Neural cell (in vitro differentiated cells): Measurements from ENCODE around the gene MACROD1.

Source experiments
- CTCF ChIP-seq: fragments of 450-650 bp; IDR thresholded peaks from 2 replicates; pipeline ENCODE4 v1.5.1; 2014; ENCODE audit warnings: antibody characterized with exemption, mild to moderate bottlenecking, moderate library complexity; ENCODE audit not compliant: poor library complexity, severe bottlenecking
- EP300 ChIP-seq: fragments of 450-650 bp; conservative IDR thresholded peaks from 2 replicates; pipeline ENCODE4 v1.6.1; 2014; ENCODE audit warnings: antibody characterized with exemption, mild to moderate bottlenecking, moderate library complexity; ENCODE audit not compliant: poor library complexity, severe bottlenecking
- EZH2 ChIP-seq: fragments of 200-600, 300-800 bp; shearing (Covaris generic), sonication (generic); IDR thresholded peaks from 2 replicates; pipeline ENCODE4 v1.6.1; 2014; ENCODE audit warnings: antibody characterized with exemption, low read length, borderline replicate concordance, mild to moderate bottlenecking; ENCODE audit not compliant: insufficient read depth, poor library complexity, severe bottlenecking

DNA sequence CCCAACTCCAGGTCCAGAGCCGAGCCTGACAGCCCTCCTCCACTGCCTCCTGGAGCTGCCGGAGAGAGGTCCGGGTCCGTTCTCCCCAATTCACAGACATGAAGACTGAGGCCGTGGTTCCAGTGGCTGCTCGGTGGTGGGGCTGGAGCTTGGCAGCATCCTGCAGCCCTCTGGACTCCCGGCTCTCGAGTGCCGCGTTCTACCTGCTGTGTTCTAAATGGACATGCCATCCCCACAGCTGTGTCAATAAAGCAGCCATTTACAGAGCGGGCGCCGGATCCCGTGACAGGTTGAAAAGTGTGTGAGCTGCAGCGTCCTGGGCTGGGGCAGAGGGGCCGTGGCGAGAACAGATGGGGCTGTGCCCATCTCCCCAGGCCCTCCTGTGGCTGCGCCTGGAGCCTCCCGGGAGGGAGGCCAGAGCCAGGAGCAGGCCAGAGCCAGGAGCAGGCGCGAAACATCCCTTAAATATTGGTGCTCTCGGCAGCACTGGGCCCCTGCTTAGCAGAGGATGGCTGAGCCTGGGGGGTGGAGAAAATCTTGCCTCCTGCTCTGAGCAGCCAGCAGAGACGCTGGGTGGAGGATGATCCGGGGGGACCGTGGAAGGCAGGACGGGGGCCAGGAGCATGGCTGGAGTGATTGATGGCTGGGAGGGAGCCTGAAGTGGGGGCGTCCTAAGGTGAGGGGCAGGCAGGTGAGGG lies 84.0 kb downstream of the MACROD1 start:
- TF ChIP-seq CTCF (no peak), EZH2 (no peak), EP300 (no peak)
